Astrocyte of the hippocampus (primary cell): ENCODE measurements around the gene IFNLR1.

Source experiments
- DNase-seq: peaks from one replicate; pipeline ENCODE4 v3.0.0; 2011; ENCODE audit warnings: low read depth, low spot score

The IFNLR1 gene

DNA sequence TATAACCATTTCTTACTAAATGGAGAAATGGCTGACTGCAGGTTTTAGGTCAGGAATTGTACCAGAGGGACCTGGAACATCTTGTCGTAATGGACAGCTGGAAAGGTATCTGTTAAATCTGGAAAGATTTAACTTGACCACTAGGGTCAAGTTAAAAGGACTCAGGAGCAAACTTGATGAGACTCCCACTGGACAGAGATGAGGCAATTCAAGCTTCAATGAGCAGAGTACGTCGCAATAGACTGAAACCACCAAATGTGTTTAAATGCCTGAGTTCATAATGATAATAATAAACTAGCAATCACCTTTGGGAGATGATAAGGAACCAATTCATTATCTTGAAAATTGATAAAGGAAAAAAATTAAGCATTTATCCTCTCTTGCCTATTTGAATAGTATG, 8.7 kb downstream of the IFNLR1 start:
- no peak for DNase-seq

DNA sequence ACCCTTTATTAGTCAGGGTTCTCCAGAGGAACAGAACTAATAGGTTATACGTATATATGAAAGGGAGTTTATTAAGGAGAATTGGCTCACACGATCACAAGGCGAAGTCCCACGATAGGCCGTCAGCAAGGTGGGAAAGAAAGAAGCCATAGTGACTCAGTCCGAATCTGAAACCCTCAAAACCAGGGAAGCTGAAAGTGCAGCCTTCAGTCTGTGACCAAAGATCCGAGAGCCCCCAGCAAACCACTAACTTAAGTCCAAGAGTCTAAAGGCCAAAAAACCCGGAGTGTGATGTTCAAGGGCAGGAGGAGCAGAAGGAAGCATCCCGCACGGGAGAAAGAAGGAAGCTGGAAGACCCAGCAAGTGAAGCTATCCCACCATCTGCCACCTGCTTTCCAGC, 9.9 kb downstream of the IFNLR1 start:
- no peak for DNase-seq

DNA sequence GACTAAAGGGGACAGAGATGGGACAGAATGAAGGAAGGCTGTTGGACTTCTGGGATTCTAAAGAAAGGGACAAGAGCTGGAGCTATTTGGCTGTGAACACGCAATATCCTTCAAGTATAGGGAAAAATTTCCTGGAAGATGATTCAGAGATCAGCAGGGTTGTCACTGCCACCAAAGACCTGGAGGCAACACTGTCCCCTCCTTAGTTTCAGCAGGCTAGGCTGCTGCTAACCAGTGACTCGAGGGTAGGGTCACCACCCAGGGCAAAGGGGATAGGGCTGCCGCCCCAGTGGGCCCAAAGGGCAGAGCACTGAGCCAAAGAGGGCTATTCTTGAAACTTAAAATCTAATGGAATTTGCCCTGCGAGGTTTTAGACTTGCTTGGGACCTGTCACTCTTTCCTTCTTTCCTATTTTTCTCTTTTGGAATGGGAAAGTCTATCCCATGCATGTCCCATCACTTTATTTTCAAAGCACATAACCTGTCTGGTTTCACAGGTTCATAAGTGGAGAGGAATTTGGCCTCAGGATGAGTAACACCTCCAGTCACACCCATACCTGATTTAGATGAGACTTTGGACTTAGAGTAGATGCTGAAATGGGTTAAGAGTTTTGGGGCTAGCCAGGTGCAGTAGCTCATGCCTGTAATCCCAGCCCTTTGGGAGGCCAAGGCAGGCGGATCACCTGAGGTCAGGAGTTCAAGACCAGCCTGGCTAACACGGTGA, 11.9 kb downstream of the IFNLR1 start:
- no peak for DNase-seq

DNA sequence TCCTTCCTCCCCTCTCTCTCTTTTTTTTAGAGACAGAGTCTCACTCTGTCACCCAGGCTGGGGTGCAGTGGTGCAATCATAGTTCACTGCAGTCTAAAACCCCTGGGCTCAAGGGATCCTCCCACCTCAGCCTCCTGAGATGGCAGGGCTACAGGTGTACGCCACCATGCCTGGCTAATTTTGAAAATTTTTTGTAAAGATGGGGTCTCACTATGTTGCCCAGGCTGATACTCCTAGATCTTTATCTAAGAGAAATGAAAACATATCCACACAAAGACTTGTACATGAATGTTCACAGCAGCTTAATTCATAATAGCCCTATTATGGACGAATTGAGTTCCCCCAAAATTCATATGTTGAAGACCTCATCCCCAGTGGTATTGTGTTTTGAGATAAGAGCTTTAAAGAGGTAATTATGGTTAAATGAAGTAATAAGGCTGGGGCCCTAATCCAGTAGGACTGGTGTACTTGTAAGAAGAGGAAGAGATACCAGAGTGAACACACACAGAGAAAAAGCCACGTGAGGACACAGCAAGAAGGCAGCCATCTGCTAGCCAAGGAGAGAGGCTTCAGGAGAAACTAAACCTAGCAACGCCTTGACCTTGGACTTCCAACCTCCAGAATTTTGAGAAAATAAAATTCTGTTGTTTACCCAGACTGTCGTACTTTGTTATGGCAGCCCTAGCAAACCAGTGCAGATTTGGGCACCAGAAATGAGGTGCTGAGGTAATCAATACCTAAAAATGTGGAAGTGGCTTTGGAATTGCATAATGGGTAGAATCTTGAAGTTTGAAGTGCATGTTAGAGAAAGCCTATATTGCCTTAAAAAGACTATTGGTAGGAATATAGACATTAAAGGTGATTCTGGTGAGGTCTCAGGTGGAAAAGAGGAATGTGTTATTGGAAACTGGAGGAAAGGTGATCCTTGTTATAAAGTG, 13.2 kb downstream of the IFNLR1 start:
- DNase-seq, result no peak

DNA sequence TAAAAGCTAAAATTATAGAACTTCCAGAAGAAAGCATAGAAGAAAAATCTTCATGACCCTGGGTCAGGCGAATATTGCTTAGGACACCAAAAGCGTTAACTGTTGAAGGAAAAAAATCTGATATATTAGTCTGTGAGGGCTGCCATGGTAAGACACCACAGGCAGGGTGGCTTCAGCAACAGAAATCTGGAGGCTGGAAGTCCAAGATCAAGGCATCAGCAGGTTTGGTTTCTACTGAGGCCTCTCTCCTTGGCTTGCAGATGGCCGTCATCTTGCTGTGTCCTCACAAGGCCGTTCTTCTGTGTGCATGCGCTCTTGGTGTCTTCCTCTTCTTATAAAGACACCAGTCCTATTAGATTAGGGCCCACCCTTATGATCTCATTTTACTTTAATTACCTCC, 14.5 kb downstream of the IFNLR1 start:
- no peak for DNase-seq

DNA sequence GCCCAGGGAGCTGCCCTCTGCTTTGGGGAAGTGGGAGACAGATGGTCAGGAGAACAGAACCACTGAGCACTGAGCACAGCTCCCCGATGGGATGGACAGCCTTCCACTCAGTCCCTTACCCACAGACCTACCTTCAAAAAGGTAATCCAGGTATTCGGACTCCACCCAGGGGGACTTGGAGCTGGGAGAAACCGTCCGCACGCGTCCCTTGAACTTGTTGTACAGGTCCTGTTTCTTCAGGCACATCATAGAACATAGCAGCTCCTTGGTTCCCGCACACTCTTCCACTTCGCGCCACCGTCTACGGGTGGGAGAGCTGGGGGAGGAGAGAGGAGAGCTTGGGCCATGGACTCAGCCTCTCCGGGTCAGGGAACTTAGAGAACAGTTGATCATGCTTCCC, 17.8 kb downstream of the IFNLR1 start:
- no peak for DNase-seq

DNA sequence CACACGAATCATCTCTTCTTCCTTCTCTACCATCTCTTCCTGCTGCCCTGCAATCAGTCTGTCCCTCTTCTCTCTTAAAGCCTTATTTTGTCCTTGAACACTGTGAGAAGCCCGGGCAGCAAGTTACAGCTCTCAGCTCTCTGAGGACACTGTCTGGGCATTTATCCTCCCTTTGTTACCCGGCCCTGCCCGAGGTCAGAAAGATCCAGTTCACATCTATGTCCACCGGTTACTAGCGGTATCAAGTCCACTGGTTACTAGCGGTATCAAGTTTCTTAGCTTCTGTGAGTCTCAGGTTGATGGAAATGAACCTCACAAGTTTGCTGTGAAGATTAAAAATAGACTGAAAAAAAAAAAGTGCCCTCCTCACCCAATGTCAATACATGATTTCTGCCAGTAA, 18.8 kb downstream of the IFNLR1 start:
- no peak for DNase-seq

DNA sequence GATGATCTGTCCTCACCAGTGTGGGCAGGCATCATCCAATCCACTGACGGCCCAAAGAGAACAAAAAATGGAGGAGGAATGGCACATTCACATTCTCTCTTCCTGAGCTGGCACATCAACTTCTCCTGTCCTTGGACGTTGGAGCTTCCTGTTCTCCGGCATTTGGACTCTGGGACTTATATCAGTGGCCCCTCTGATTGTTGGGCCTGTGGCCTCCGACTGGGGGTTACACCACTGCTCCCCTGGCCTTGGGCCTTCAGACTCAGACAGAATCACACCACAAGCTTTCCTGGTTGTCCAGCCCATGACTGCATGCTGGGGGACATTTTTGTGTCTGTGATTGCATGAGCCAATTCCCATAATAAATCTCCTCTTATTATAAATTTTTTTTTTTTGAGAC, 20.1 kb downstream of the IFNLR1 start:
- no peak for DNase-seq

DNA sequence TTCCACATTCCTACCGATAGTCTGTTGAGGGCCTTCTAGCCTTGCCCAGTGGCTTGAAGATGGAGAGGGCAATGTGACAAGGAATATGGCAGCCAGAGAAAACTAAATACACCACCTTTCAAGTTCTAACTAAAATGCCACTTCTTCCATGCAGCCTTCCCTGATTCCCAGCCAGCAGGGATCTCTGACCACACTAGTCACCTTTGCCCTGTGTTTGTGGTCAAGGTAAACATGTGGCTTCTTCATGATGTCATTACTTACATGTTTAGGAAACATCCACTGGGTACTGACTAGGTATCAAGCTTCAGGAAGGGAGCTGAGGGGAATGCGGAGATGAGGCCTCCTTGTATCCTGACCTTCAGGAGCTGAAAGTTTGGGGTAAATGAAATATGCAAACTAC, 21.6 kb downstream of the IFNLR1 start:
- DNase-seq, result no peak

DNA sequence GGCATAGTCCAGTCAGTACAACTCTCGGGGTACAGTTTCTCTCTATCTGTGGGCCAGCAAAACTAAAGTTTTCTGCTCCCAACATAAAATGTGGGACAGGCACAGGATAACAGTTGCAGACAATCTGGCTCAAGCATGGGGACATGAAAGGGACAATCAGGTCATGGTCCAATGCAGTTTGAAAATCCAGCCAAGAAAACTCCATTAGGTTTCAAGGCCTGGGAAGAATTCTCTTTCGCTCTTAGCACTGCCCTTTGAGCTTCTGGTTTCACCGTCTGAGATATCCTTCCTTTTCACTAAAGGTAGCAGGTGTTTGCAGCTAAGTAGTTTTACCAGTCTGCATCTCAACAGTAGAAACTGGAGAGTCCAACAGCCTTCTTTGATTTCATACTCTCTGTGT, 23.1 kb downstream of the IFNLR1 start:
- no peak for DNase-seq

DNA sequence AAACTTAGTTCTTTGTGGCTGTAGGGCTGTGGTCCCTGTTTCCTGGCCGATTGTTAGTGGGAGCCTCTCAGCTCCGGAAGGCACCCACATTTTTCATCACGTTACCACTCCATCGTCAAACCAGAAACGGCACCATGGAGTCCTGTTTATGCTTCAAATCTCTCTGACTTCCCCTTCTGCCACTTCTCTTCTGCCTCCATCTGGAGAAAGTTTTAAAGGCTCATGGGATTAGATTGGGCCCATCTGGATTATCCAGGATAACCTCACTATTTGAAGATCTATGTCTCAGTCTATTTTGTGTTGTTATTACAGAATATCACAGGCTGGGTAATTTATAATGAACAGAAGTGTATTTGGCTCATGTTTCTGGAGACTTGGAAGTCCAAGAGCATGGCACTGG, 24.9 kb downstream of the IFNLR1 start:
- DNase-seq, result no peak

DNA sequence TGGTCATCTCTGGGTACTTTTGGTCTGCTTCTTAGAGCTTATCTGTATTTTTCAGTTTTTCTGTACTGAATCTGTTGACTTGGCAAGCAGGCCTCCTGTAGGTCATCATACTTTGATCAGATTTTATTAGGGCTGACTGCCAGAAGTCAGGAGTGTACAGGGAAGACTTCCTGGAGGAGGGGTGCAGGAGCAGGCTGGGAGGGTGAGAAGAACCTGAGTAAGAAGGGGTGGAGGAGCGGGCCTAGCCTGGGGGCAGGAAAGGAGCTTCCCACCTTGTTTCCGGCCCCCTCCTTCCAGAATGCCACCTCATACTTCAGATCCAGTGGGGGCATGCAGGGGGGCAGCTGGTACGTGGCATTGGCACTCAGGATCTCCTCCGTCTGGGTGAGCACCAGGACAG, 25.8 kb downstream of the IFNLR1 start:
- no peak for DNase-seq

DNA sequence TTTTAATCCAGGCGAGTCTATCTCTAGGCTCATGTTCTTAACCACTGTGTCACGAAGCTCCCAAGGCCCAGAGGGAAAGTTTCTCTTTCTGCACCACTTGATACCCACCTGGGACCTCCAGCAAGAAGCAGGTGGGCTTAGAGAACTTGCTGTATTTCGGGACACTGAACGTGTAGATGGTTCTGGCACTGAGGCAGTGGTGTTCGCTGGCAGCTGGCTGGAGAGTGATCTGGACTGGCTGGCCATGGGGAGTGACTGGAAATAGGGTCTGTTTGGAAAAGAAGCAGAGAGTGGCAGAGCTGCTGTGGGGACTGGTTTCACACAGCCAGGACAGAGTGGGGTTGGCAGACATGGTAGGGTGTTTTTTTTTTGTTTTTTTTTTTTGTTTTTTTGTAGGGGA, 27.7 kb downstream of the IFNLR1 start:
- no peak for DNase-seq

DNA sequence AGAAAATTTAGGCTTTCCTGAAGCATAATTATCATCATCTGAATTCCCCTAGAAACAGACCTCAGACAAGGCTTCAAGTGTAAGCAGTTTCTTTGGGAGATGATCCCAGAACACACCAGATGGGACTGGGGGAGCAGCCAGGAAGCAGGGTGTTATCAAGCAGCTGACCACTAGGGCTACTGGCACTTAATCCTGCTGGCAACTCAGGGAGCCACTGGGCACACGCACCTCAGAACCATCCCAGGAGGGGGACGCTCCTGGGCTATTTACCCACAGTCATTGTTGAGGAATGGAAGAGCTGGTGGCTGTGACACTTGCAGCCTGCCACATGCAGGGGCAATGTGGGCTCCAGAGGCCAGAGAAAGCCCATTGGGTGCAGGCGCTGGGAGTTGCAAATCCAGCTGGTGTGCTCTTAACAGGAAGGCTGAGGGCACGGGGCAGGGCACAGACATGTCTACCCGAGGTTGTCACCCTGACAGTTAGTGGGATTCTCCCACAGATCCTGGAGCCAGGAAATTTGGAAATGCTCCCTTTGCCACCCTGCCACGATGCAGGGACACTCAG, 29.1 kb downstream of the IFNLR1 start:
- DNase-seq, result no peak

DNA sequence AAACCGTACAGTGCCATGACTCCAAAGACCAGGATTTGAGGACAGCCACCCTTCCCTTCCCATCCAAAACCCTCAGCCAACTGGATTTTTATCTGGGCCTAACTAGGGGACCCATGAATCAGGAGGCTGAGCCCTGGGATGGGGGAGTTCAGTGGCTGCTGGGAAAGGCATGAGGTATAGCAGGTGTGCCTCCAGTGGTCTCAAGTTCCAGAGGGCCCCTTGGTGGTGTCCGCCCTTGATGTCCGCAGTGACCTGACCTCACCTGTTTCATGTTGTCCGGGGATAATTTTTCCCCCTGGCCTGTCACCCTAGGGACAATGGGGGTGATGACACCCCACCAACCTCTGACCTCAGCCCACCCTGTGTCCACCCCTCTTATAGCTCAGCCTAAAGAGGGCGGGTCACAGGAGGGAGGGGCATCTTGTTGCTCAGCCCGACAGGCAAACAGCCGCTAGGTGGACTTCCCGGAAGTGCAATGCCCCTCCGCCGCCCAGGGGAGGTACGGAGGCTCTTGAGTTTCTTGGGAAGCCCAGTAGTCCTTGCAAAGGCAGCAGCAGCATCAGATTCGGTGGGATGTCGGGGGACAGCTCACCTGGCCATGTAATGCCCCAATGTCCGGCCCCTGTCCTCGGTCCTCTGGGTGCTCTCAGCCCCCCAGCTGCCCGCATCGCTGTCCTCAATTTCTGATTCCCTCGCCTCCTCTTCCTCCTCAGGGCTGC, 30.4 kb downstream of the IFNLR1 start:
- DNase-seq, result no peak

DNA sequence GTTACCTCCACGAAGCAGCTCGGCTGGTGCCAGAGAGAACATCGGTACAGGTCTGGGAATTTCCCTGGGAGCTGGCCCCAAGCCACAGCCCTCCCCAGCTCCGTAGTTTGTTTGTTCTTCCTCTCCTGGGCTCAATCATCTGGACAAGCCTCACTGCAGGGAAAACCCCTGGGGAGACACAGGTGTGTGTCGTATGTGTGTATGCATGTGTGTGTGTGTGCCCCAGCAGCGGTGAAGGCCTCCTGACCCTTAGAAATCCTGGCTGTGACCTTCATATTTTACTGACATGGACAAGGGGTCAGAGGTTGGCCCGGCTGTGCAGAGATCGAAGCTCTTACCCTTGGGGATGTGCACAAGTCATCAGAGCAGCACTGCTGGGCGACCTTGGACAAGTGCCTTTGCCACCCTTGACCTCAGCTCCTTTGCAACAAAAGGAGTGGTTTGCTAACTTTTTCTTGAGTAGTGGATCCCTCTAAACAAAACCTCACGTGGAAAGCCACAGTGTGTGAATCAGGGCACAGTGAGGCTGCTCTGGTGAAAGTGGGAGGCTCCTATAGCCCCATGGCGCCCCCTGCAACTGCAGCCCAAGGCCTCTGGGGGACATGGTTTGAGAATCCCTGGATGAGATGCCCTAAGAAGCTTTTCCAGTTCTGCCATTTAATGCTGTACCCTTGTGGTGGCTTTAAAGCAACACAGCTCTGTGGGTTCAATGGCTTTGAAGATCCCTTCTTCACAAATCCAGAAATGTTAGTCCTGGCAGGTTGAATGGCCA, 31.9 kb downstream of the IFNLR1 start:
- no peak for DNase-seq

DNA sequence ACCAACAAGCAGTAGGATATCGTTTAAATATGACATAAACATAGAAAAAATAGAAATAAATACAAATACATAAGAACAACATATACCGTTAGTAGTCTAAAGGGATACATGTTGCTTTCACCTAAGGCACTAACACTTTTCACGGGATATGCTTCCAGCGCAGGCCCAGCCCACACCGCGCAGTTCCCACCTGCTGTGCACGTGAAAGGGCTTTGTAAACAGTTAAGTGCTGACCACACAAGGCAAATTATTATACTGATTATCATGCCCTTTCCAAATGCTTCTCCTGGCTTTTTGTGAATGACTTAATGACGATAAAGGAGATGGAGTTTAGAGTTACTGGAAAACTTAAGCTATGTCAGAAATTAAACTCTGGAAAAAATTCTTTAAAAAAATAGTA, 32.9 kb downstream of the IFNLR1 start:
- DNase-seq, result no peak

DNA sequence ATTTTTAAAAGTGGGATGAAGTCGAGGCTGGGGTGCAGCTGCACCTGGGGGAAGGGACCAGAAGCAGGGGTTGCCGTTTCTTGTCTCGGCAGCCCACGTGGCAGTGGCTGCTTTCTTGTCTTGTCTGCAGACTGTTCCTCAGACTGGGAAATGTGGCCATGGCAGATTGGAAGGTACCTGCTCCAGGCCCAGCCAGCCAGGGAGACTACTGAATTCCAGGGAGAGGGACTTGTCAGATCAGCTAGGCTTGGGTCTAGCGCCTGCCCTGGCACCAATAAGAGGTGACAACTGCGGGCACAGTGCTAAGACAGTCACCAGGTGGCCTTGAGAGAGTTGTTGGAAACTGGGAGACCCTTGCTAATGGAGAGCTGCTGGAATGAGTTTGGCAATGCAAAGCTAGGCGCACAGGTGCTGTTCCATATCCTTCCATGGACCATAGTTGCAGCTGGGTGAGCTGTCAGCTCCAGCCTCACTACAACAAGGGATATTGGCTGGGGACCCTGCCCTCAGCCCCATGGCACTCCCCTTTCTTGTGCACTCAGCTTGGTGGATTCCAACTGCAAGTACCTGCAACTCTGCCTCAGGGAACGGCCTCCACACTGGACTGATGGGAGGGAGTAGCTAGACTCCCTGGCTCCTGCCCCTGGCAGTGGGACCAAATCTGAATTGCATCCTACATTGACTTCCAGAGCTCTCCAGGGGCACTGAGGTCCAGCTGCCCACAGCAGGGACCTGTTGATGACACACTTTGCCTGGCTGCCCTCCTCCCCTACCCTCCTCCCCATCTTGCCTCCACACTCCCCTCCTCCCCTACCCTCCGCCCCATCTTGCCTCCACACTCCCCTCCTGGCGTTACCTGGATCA, 34.2 kb downstream of the IFNLR1 start:
- DNase-seq, result no peak

DNA sequence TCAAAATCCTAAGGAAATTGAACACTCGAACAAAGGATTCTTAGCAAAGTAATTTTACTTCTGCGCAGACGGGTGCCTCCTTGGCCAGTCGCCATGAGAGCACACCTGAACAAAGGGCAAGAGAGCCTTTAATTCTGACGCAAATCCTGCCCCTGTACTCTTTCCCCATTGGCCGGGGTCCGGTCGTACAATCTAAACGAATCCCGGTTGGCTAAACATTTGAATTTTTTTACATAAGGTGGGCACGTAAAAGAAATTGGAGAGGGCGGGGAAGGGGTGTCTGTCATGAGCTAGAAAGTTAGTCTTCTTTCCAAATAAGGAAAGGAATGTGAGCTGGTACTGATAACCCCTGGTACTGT, 35.9 kb downstream of the IFNLR1 start:
- DNase-seq, result peak; percentile 20
